H1 (cell line): ENCODE measurements around the gene ADGRL3. TPM values are rescaled to one million over a fixed set of nuclear protein-coding genes. Genes with fewer than 3 reads are reported as not detected.

Experiments
- CTCF ChIA-PET: fragments of 300-600 bp; sonication (Branson Sonifier 250); formaldehyde crosslinking; loops from one replicate; lab custom pipeline; 2021; ENCODE audit not compliant: partially characterized antibody; lab: Charles Lee
- POLR2A ChIA-PET: fragments of 300-600 bp; sonication (Branson Sonifier 250); formaldehyde crosslinking; loops from one replicate; lab custom pipeline; 2021; ENCODE audit warnings: inconsistent platforms; ENCODE audit not compliant: partially characterized antibody; lab: Charles Lee
- DNase-seq, 2 experiments: peaks; one replicate each; pipeline versions ENCODE4 v3.0.0 to v3.0.0-alpha.2; 2010 to 2022; ENCODE audit warnings: low spot score in 2 of 2, low read depth in 1 of 2, mixed read lengths in 1 of 2
- FAIRE-seq: peaks from 2 replicates; lab custom pipeline; 2011; peaks lifted over from hg19 to GRCh38; lab: Jason Lieb, UNC
- H2AFZ ChIP-seq: 2 replicates; pipeline ENCODE4 v1.8.1; 2012; ENCODE audit warnings: low read length, inconsistent platforms
- H2AK5ac ChIP-seq: 2 replicates; pipeline ENCODE4 v1.6.1; 2013; ENCODE audit warnings: low read depth, low read length
- H2BK120ac ChIP-seq: replicated peaks from 2 replicates; pipeline ENCODE3; 2013; ENCODE audit warnings: low read depth, low read length, inconsistent platforms
- H2BK12ac ChIP-seq: 2 replicates; pipeline ENCODE4 v1.6.1; 2013; ENCODE audit warnings: low read depth, low read length
- H2BK15ac ChIP-seq: 2 replicates; pipeline ENCODE4 v1.6.1; 2013; ENCODE audit warnings: low read length
- H2BK20ac ChIP-seq: 2 replicates; pipeline ENCODE4 v1.6.1; 2013; ENCODE audit warnings: low read length
- H2BK5ac ChIP-seq: 2 replicates; pipeline ENCODE4 v1.6.1; 2013; ENCODE audit warnings: low read depth, low read length
- H3K14ac ChIP-seq: 2 replicates; pipeline ENCODE4 v1.6.1; 2013; ENCODE audit warnings: inconsistent platforms; ENCODE audit not compliant: insufficient read length
- H3K18ac ChIP-seq: 2 replicates; pipeline ENCODE4 v1.6.1; 2013; ENCODE audit warnings: low read length; ENCODE audit errors: extremely low read depth
- H3K23ac ChIP-seq: 2 replicates; pipeline ENCODE4 v1.6.1; 2013; ENCODE audit warnings: inconsistent platforms; ENCODE audit not compliant: insufficient read length
- H3K23me2 ChIP-seq: 2 replicates; pipeline ENCODE4 v1.6.1; 2013; ENCODE audit warnings: low read depth, low read length
- H3K27ac ChIP-seq: 2 replicates; pipeline ENCODE4 v1.6.1; 2011; ENCODE audit warnings: low read depth, low read length, inconsistent platforms
- H3K27me3 ChIP-seq, 4 experiments: replicated peaks in 1 of 4; 1 replicate in 1 of 4; 2 replicates in 3 of 4; pipeline versions ENCODE4 v1.6.1 to v1.8.1; 2011 to 2013; ENCODE audit warnings: low read length in 3 of 4, mild to moderate bottlenecking in 3 of 4, inconsistent platforms in 2 of 4, mixed read lengths in 2 of 4, moderate library complexity in 1 of 4; ENCODE audit not compliant: control insufficient read depth in 3 of 4, insufficient read depth in 3 of 4; ENCODE audit errors: extremely low read depth in 1 of 4
- H3K36me3 ChIP-seq, 4 experiments: 2 replicates each; pipeline versions ENCODE4 v1.6.1 to v1.8.1; 2011 to 2013; ENCODE audit warnings: mild to moderate bottlenecking in 4 of 4, low read length in 3 of 4, moderate library complexity in 2 of 4, control low read depth in 1 of 4, inconsistent platforms in 1 of 4; ENCODE audit not compliant: insufficient read depth in 4 of 4, control insufficient read depth in 2 of 4
- H3K4ac ChIP-seq: replicated peaks from 2 replicates; pipeline ENCODE3; 2013; ENCODE audit warnings: low read length, low read depth, mixed read lengths, inconsistent platforms; ENCODE audit not compliant: insufficient read length
- H3K4me1 ChIP-seq, 4 experiments: replicated peaks in 1 of 4; 1 replicate in 1 of 4; 2 replicates in 3 of 4; pipeline versions ENCODE4 v1.6.1 to v1.8.1; 2011 to 2013; ENCODE audit warnings: low read length in 3 of 4, inconsistent platforms in 2 of 4, mixed read lengths in 1 of 4; ENCODE audit not compliant: insufficient read depth in 4 of 4, control insufficient read depth in 3 of 4
- H3K4me2 ChIP-seq, 2 experiments: 2 replicates each; pipeline versions ENCODE4 v1.6.1 to v1.8.1; 2011 to 2013; ENCODE audit warnings: low read depth in 2 of 2, low read length in 2 of 2, control low read depth in 1 of 2, inconsistent platforms in 1 of 2, mild to moderate bottlenecking in 1 of 2; ENCODE audit not compliant: insufficient read depth in 1 of 2
- H3K4me3 ChIP-seq, 4 experiments: fragments of 200-600, 300-600 bp in 1 of 4; sonication (generic), shearing (Covaris generic), sonication (Bioruptor Twin) in 1 of 4; 2 replicates each; pipeline versions ENCODE4 v1.5.1 to v1.8.1; 2011 to 2016; ENCODE audit warnings: low read length in 4 of 4, low read depth in 3 of 4, control low read depth in 2 of 4, inconsistent platforms in 2 of 4, mild to moderate bottlenecking in 2 of 4, mixed read lengths in 1 of 4, moderate library complexity in 1 of 4; ENCODE audit not compliant: insufficient read depth in 2 of 4; ENCODE audit errors: extremely low read depth in 1 of 4
- H3K56ac ChIP-seq: replicated peaks from 2 replicates; pipeline ENCODE3; 2013; ENCODE audit warnings: low read depth, mild to moderate bottlenecking, mixed read lengths, low read length, inconsistent platforms; ENCODE audit not compliant: insufficient read length
- H3K79me1 ChIP-seq: 2 replicates; pipeline ENCODE4 v1.6.1; 2013; ENCODE audit warnings: low read depth, low read length, control low read depth
- H3K79me2 ChIP-seq, 2 experiments: 2 replicates each; pipeline versions ENCODE4 v1.6.1 to v1.8.1; 2012 to 2013; ENCODE audit warnings: low read length in 2 of 2, mild to moderate bottlenecking in 2 of 2, inconsistent platforms in 1 of 2; ENCODE audit not compliant: insufficient read depth in 2 of 2, control insufficient read depth in 1 of 2
- H3K9ac ChIP-seq, 4 experiments: replicated peaks in 1 of 4; 1 replicate in 1 of 4; 2 replicates in 3 of 4; pipeline versions ENCODE4 v1.6.1 to v1.8.1; 2011 to 2013; ENCODE audit warnings: low read depth in 3 of 4, low read length in 3 of 4, control low read depth in 2 of 4, mild to moderate bottlenecking in 2 of 4, moderate library complexity in 2 of 4, inconsistent platforms in 1 of 4; ENCODE audit errors: extremely low read depth in 1 of 4
- H3K9me3 ChIP-seq, 2 experiments: 2 replicates each; pipeline versions ENCODE4 v1.6.1 to v1.8.1; 2012 to 2013; ENCODE audit warnings: mild to moderate bottlenecking in 2 of 2, moderate library complexity in 2 of 2, control low read depth in 1 of 2, inconsistent platforms in 1 of 2, low read depth in 1 of 2, low read length in 1 of 2, mixed read lengths in 1 of 2; ENCODE audit not compliant: insufficient read depth in 2 of 2
- H4K20me1 ChIP-seq, 2 experiments: replicated peaks in 1 of 2; 2 replicates each; pipeline versions ENCODE3 to v1.8.1; 2011 to 2013; ENCODE audit warnings: inconsistent platforms in 2 of 2, low read length in 2 of 2, mild to moderate bottlenecking in 1 of 2; ENCODE audit not compliant: insufficient read depth in 2 of 2, control insufficient read depth in 1 of 2
- H4K5ac ChIP-seq: 2 replicates; pipeline ENCODE4 v1.6.1; 2013; ENCODE audit warnings: low read length, low read depth, mixed read lengths, inconsistent platforms; ENCODE audit not compliant: insufficient read length
- H4K8ac ChIP-seq: 2 replicates; pipeline ENCODE4 v1.8.0; 2013; ENCODE audit warnings: mild to moderate bottlenecking, moderate library complexity, low read length, inconsistent platforms; ENCODE audit not compliant: insufficient read depth; ENCODE audit errors: extremely low read depth
- H4K91ac ChIP-seq: replicated peaks from 2 replicates; pipeline ENCODE3; 2013; ENCODE audit warnings: low read length, mixed read lengths, inconsistent platforms; ENCODE audit not compliant: insufficient read length
- CBX5 ChIP-seq: fragments of 300-800, 300-1000 bp; sonication (generic); IDR thresholded peaks from 2 replicates; pipeline ENCODE4 v1.7.1; 2016; ENCODE audit warnings: antibody characterized with exemption, low read length, low read depth
- CHD1 ChIP-seq: IDR thresholded peaks from 2 replicates; pipeline ENCODE4 v1.6.1; 2012; ENCODE audit warnings: low read depth, low read length, improper control_type of control experiment
- CHD2 ChIP-seq: IDR thresholded peaks from 2 replicates; pipeline ENCODE4 v1.6.1; 2012; ENCODE audit warnings: low read length, improper control_type of control experiment
- KDM1A ChIP-seq: fragments of 200-600, 300-600 bp; sonication (generic); IDR thresholded peaks from 2 replicates; pipeline ENCODE4 v1.7.1; 2016; ENCODE audit warnings: mild to moderate bottlenecking, low read length, borderline replicate concordance
- MAFK ChIP-seq: IDR thresholded peaks from 2 replicates; pipeline ENCODE4 v1.6.1; 2012; ENCODE audit warnings: low read depth, mild to moderate bottlenecking, improper control_type of control experiment, low read length
- NANOG ChIP-seq: IDR thresholded peaks from 2 replicates; pipeline ENCODE4 v1.6.1; 2011; ENCODE audit warnings: low read length, low read depth, mild to moderate bottlenecking, inconsistent platforms; ENCODE audit not compliant: insufficient read depth, poor library complexity, severe bottlenecking
- RBBP5 ChIP-seq: IDR thresholded peaks from 2 replicates; pipeline ENCODE4 v1.7.1; 2012; ENCODE audit warnings: low read depth, mild to moderate bottlenecking, inconsistent platforms, low read length, moderate library complexity, borderline replicate concordance
- SIN3A ChIP-seq, 2 experiments: IDR thresholded peaks in 1 of 2; conservative IDR thresholded peaks in 1 of 2; 2 replicates each; pipeline ENCODE4 v1.6.1; 2011 to 2012; ENCODE audit warnings: low read length in 2 of 2, improper control_type of control experiment in 1 of 2, low read depth in 1 of 2, mild to moderate bottlenecking in 1 of 2
- TBP ChIP-seq: IDR thresholded peaks from 2 replicates; pipeline ENCODE4 v1.6.1; 2011; ENCODE audit warnings: low read depth, low read length, improper control_type of control experiment
- TCF12 ChIP-seq: IDR thresholded peaks from 2 replicates; pipeline ENCODE4 v1.6.1; 2011; ENCODE audit warnings: low read depth, mild to moderate bottlenecking, low read length
- WGBS, 2 experiments: shearing (Covaris generic) in 1 of 2; methylation state at CpG; one replicate each; pipeline versions ENCODE4 v1.1.6 to v1.1.7; 2013 to 2015; ENCODE audit warnings: low lambda C conversion rate in 2 of 2, mixed read lengths in 2 of 2, inconsistent platforms in 1 of 2, low coverage in 1 of 2, missing lambda C conversion rate in 1 of 2; ENCODE audit not compliant: insufficient replicate concordance in 2 of 2, insufficient coverage in 1 of 2, insufficient read length in 1 of 2; ENCODE audit errors: extremely low coverage in 1 of 2, missing lambda C conversion rate in 1 of 2; 5-methylcytosine and 5-hydroxymethylcytosine counted together
- polyA plus RNA-seq, 7 experiments: library from polyadenylated mRNA; depleted of rRNA in 3 of 7; stranded (reverse) in 5 of 7; unstranded in 2 of 7; fragments of >200 nt in 5 of 7; fragments of 200-250 nt in 2 of 7; gene quantifications; 1 replicate in 5 of 7; 2 replicates in 1 of 7; 4 replicates in 1 of 7; pipeline versions ENCODE4 v1.2.1 to v1.2.3, GENCODE V29; 2011 to 2013; ENCODE audit warnings: missing spikeins in 2 of 7, mixed read lengths in 2 of 7
- total RNA-seq: library from RNA; stranded (reverse); fragmentation: NEBNext Ultra II Directional; extraction: Animal tissue kit (Norgen Biotek cat#: 25700); gene quantifications from 2 replicates; pipeline ENCODE4 v1.2.1, GENCODE V29; 2021
- TF ChIP-seq, protein P1 (sequence below), 3 experiments: IDR thresholded peaks; 1 replicate in 2 of 3; 2 replicates in 1 of 3; pipeline versions ENCODE4 v1.5.1 to v1.6.1; 2011; ENCODE audit warnings: low read length in 3 of 3, mild to moderate bottlenecking in 3 of 3, inconsistent platforms in 2 of 3, low read depth in 1 of 3, moderate library complexity in 1 of 3; ENCODE audit not compliant: insufficient read depth in 1 of 3; ENCODE audit errors: control extremely low read depth in 1 of 3

Gene ADGRL3
- total and polyA plus RNA-seq, 2 of the 8 experiments (the other 6 are each of a cell fraction or from before 2014, with no cell fraction given) = 6.6 to 13.0 TPM

DNA sequence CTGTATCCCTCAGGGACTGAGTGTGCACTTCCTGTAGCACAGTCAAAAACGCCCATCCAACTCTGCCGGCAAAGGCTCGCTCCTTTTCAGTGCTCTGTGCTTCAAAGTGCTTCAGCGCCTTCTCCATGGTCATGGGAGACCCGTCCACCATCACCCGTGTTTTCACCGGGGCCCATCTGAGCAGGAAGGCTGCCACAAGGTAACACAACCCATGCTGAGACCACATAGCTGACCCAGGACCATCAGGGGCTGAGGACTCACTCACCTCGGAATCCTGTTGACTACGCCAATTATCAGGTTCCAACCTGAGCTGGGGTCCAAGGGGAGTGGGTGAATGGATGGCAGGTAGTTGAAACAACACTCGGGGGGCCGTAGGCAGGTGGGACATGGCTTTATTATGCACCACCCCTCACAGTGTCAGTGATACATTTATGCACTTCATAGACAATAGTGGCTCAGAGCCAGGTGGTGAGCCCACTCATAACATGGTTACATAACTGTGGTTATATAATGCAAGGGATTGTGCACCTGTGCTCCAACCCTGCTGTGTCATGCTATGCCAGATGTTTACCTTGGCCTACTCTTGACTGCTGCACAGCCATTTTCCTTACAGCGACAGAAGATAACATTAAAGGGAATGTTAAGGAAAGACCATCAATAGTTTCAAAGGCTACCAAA lies 227.8 kb downstream of the ADGRL3 start:
- no peaks in the 10 kb centered on the region for H3K36me3 ChIP-seq
- H3K27ac ChIP-seq = no peak overlapping the region
- no peak overlapping the region for H3K9ac ChIP-seq
- no peak overlapping the region for H3K4me2 ChIP-seq
- H2AK5ac ChIP-seq = no peak overlapping the region
- WGBS, 2 experiments = 82% methylated on average over 12 of the region's 12 CpGs; no CpG with 5 or more reads in 1 of the 2 experiments
- ChIA-PET POLR2A (no interaction called here), CTCF (no interaction called here)
- H3K27me3 ChIP-seq = no peaks in the 10 kb centered on the region
- FAIRE-seq (no peak), DNase-seq (no peak)
- no peak overlapping the region for H4K91ac ChIP-seq
- H2BK120ac ChIP-seq = no peak overlapping the region
- H4K20me1 ChIP-seq = no peaks in the 10 kb centered on the region
- H3K23ac ChIP-seq = no peak overlapping the region
- no peak overlapping the region for H3K14ac ChIP-seq
- H3K4me3 ChIP-seq = no peak overlapping the region
- H3K56ac ChIP-seq = no peak overlapping the region
- no peak overlapping the region for H2BK20ac ChIP-seq
- H4K5ac ChIP-seq = no peak overlapping the region
- H3K79me1 ChIP-seq = no peaks in the 10 kb centered on the region; the same call in 1 of the 2 replicates
- no peak overlapping the region for H2BK5ac ChIP-seq
- H4K8ac ChIP-seq = no peak overlapping the region
- no peak overlapping the region for H2BK12ac ChIP-seq
- H2AFZ ChIP-seq = no peak overlapping the region
- no peak overlapping the region for H3K18ac ChIP-seq
- peaks cover 0 to 9% of the 10 kb centered on the region in 2 experiments; a peak in 1 of 4 replicates for H3K9me3 ChIP-seq
- H3K4ac ChIP-seq = no peak overlapping the region
- H3K23me2 ChIP-seq = no peaks in the 10 kb centered on the region
- no peaks in the 10 kb centered on the region for H3K79me2 ChIP-seq
- no peaks in the 10 kb centered on the region; a peak in 1 of 7 replicates for H3K4me1 ChIP-seq
- TF ChIP-seq TBP (no peak), CHD1 (no peak), CHD2 (no peak), RBBP5 (no peak), TCF12 (no peak), CBX5 (no peak), MAFK (no peak), SIN3A (conservative IDR thresholded peaks at IDR 0.05 in 1 of 2, IDR thresholded peaks at IDR 0.05 in 1 of 2; ENCODE audit: low read depth in 1 of 2, low read length in 2 of 2) (no peak), NANOG (no peak), KDM1A (no peak)
- TF ChIP-seq, protein P1, sequence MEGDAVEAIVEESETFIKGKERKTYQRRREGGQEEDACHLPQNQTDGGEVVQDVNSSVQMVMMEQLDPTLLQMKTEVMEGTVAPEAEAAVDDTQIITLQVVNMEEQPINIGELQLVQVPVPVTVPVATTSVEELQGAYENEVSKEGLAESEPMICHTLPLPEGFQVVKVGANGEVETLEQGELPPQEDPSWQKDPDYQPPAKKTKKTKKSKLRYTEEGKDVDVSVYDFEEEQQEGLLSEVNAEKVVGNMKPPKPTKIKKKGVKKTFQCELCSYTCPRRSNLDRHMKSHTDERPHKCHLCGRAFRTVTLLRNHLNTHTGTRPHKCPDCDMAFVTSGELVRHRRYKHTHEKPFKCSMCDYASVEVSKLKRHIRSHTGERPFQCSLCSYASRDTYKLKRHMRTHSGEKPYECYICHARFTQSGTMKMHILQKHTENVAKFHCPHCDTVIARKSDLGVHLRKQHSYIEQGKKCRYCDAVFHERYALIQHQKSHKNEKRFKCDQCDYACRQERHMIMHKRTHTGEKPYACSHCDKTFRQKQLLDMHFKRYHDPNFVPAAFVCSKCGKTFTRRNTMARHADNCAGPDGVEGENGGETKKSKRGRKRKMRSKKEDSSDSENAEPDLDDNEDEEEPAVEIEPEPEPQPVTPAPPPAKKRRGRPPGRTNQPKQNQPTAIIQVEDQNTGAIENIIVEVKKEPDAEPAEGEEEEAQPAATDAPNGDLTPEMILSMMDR (IDR thresholded peaks at IDR 0.05; ENCODE audit: control extremely low read depth in 1 of 3, insufficient read depth in 1 of 3, low read depth in 1 of 3, low read length in 3 of 3) = no peak
- no peak overlapping the region for H2BK15ac ChIP-seq
